HEK293 (cell line): ENCODE data around the gene PRR23C.

Source experiments
- CTCF ChIA-PET: fragments of 350-600 bp; formaldehyde crosslinking; extraction: SDS; loops from one replicate; lab custom pipeline; 2021; ENCODE audit warnings: antibody characterized with exemption; lab: Yijun Ruan, JAX
- POLR2A ChIA-PET: fragments of 300-600 bp; formaldehyde crosslinking; extraction: SDS; loops from one replicate; lab custom pipeline; 2020; ENCODE audit warnings: antibody characterized with exemption, inconsistent platforms; lab: Yijun Ruan, JAX
- H3K27ac ChIP-seq: fragments of 200-500 bp; sonication (Bioruptor generic); 2 replicates; pipeline ENCODE4 v1.5.1; 2014; ENCODE audit warnings: low read depth, low read length, control low read depth, inconsistent platforms; ENCODE audit errors: extremely low read depth
- H3K36me3 ChIP-seq, 2 experiments: fragments of 200-500 bp in 1 of 2; sonication (Bioruptor generic) in 1 of 2; 1 replicate in 1 of 2; 2 replicates in 1 of 2; pipeline ENCODE4 v1.5.1; 2014 to 2017; ENCODE audit warnings: inconsistent platforms in 2 of 2, low read length in 2 of 2; ENCODE audit not compliant: control insufficient read depth in 2 of 2, insufficient read depth in 1 of 2
- H3K4me1 ChIP-seq: fragments of 200-500 bp; sonication (Bioruptor generic); 2 replicates; pipeline ENCODE4 v1.5.1; 2014; ENCODE audit warnings: mild to moderate bottlenecking, low read length, inconsistent platforms; ENCODE audit not compliant: control insufficient read depth, insufficient read depth
- H3K4me3 ChIP-seq: 2 replicates; pipeline ENCODE4 v1.5.1; 2011; ENCODE audit warnings: low read depth, mild to moderate bottlenecking, control low read depth, low read length, moderate library complexity
- H3K9me3 ChIP-seq: fragments of 200-500 bp; sonication (Bioruptor generic); 2 replicates; pipeline ENCODE4 v1.5.1; 2014; ENCODE audit warnings: low read depth, low read length, inconsistent platforms; ENCODE audit not compliant: control insufficient read depth, insufficient read depth
- FEZF1 ChIP-seq: fragments of 450-650 bp; formaldehyde crosslinking; IDR thresholded peaks from 2 replicates; pipeline ENCODE4 v1.5.1; 2016; ENCODE audit warnings: missing biosample characterization, missing genetic modification characterization
- KLF8 ChIP-seq: fragments of 450-650 bp; formaldehyde crosslinking; IDR thresholded peaks from 2 replicates; pipeline ENCODE4 v1.5.1; 2016; ENCODE audit warnings: missing biosample characterization, missing genetic modification characterization
- OVOL3 ChIP-seq: fragments of 450-650 bp; formaldehyde crosslinking; IDR thresholded peaks from 2 replicates; pipeline ENCODE4 v1.5.1; 2016; ENCODE audit warnings: missing biosample characterization, missing genetic modification characterization
- SALL2 ChIP-seq: fragments of 450-650 bp; formaldehyde crosslinking; IDR thresholded peaks from 2 replicates; pipeline ENCODE4 v1.5.0; 2017; ENCODE audit warnings: missing biosample characterization, mild to moderate bottlenecking, missing genetic modification characterization, borderline replicate concordance
- YY2 ChIP-seq: fragments of 450-650 bp; formaldehyde crosslinking; IDR thresholded peaks from 2 replicates; pipeline ENCODE4 v1.5.1; 2016; ENCODE audit warnings: missing biosample characterization, missing genetic modification characterization
- ZBTB1 ChIP-seq: fragments of 450-650 bp; formaldehyde crosslinking; IDR thresholded peaks from 2 replicates; pipeline ENCODE4 v1.5.1; 2016; ENCODE audit warnings: missing biosample characterization, missing genetic modification characterization
- ZBTB21 ChIP-seq: fragments of 450-650 bp; formaldehyde crosslinking; IDR thresholded peaks from 2 replicates; pipeline ENCODE4 v1.5.1; 2017; ENCODE audit warnings: missing biosample characterization, missing genetic modification characterization
- ZFP37 ChIP-seq: fragments of 450-650 bp; formaldehyde crosslinking; IDR thresholded peaks from 2 replicates; pipeline ENCODE4 v1.5.1; 2016; ENCODE audit warnings: missing biosample characterization, missing genetic modification characterization
- ZNF114 ChIP-seq: fragments of 450-650 bp; formaldehyde crosslinking; IDR thresholded peaks from 2 replicates; pipeline ENCODE4 v1.5.0; 2017; ENCODE audit warnings: missing biosample characterization, missing genetic modification characterization
- ZNF16 ChIP-seq: fragments of 450-650 bp; formaldehyde crosslinking; IDR thresholded peaks from 2 replicates; pipeline ENCODE4 v1.5.1; 2016; ENCODE audit warnings: low read depth, missing biosample characterization, missing genetic modification characterization
- ZNF174 ChIP-seq: fragments of 450-650 bp; formaldehyde crosslinking; IDR thresholded peaks from 2 replicates; pipeline ENCODE4 v1.5.0; 2017; ENCODE audit warnings: missing biosample characterization, mild to moderate bottlenecking, missing genetic modification characterization
- ZNF239 ChIP-seq: fragments of 450-650 bp; formaldehyde crosslinking; IDR thresholded peaks from 2 replicates; pipeline ENCODE4 v1.5.1; 2016; ENCODE audit warnings: missing biosample characterization, missing genetic modification characterization
- ZNF274 ChIP-seq, 2 experiments: fragments of 200-500 bp in 1 of 2; fragments of 450-650 bp in 1 of 2; sonication (Bioruptor generic) in 1 of 2; formaldehyde crosslinking in 1 of 2; IDR thresholded peaks; 2 replicates each; pipeline versions ENCODE4 v1.5.1 to v1.6.1; 2014 to 2016; ENCODE audit warnings: borderline replicate concordance in 1 of 2, inconsistent platforms in 1 of 2, low read length in 1 of 2, missing biosample characterization in 1 of 2, missing genetic modification characterization in 1 of 2
- ZNF501 ChIP-seq: fragments of 450-650 bp; formaldehyde crosslinking; IDR thresholded peaks from 2 replicates; pipeline ENCODE4 v1.5.1; 2016; ENCODE audit warnings: missing biosample characterization, missing genetic modification characterization
- ZNF558 ChIP-seq: fragments of 450-650 bp; formaldehyde crosslinking; IDR thresholded peaks from 2 replicates; pipeline ENCODE4 v1.5.1; 2016; ENCODE audit warnings: missing biosample characterization, missing genetic modification characterization
- ZNF621 ChIP-seq: fragments of 450-650 bp; formaldehyde crosslinking; IDR thresholded peaks from 2 replicates; pipeline ENCODE4 v1.5.1; 2017; ENCODE audit warnings: missing biosample characterization, missing genetic modification characterization
- ZNF777 ChIP-seq: fragments of 450-650 bp; formaldehyde crosslinking; IDR thresholded peaks from 2 replicates; pipeline ENCODE4 v1.5.1; 2017; ENCODE audit warnings: missing biosample characterization, missing genetic modification characterization, borderline replicate concordance
- TF ChIP-seq, protein P1 (sequence below): fragments of 450-650 bp; formaldehyde crosslinking; IDR thresholded peaks from 2 replicates; pipeline ENCODE4 v1.5.1; 2016; ENCODE audit warnings: missing biosample characterization, missing genetic modification characterization
- TF ChIP-seq, protein P2 (sequence below): fragments of 450-650 bp; formaldehyde crosslinking; IDR thresholded peaks from 2 replicates; pipeline ENCODE4 v1.5.1; 2017; ENCODE audit warnings: missing biosample characterization, missing genetic modification characterization
- TF ChIP-seq, protein P3 (sequence below): fragments of 450-650 bp; formaldehyde crosslinking; IDR thresholded peaks from 2 replicates; pipeline ENCODE4 v1.5.1; 2016; ENCODE audit warnings: missing biosample characterization, missing genetic modification characterization
- TF ChIP-seq, protein P4 (sequence below): fragments of 450-650 bp; formaldehyde crosslinking; IDR thresholded peaks from 2 replicates; pipeline ENCODE4 v1.5.1; 2017; ENCODE audit warnings: missing biosample characterization, missing genetic modification characterization
- TF ChIP-seq, protein P5 (sequence below): fragments of 450-650 bp; formaldehyde crosslinking; IDR thresholded peaks from 2 replicates; pipeline ENCODE4 v1.5.1; 2017; ENCODE audit warnings: missing biosample characterization, missing genetic modification characterization

Gene PRR23C

DNA sequence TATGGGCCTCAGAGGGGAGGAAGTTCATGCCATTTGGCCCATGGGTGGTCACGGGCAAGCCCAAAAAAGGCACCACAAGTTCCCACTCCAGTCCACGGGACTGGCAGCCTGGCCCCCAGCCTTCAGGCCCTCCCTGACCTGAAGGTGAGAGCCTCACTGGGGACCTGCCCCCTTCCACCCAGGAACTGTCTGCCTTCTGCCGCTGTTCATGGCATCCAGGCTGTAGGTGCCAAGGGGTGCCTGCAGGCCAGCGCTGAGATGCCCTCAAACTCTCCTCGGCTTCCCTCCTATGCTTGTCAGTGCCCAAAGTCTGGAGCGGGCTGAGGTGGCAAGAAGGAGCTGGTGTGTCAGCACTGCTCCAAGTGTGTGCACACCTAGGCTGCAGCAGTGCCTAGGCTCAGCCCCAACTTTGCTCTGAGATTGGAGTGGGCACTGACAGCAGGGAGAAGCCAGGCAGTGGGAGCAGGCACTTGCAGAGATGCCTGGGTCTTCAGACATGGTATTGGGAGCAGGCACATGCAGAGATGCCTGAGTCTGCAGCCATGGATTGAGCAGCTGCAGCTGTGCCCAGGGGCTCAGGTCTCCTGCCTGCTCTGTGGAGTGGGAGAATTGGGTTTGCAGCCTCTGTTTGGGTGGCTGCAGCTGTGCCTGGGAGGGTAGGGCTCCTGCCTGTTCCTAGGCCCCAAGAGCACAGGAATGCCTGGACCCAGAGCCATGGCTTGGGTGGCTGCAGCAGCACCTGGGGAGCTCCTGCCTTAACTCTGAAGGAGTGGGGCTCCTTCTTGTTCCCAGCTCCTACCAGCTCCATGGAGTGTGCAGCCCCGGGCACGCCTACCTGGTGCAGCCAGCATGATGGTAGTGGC, 44.0 kb upstream of the PRR23C start (continued):
- TF ChIP-seq, protein P1, sequence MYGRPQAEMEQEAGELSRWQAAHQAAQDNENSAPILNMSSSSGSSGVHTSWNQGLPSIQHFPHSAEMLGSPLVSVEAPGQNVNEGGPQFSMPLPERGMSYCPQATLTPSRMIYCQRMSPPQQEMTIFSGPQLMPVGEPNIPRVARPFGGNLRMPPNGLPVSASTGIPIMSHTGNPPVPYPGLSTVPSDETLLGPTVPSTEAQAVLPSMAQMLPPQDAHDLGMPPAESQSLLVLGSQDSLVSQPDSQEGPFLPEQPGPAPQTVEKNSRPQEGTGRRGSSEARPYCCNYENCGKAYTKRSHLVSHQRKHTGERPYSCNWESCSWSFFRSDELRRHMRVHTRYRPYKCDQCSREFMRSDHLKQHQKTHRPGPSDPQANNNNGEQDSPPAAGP (tag by site-specific recombination), result no peak
- TF ChIP-seq KLF8, result no peak
- TF ChIP-seq, protein P2, sequence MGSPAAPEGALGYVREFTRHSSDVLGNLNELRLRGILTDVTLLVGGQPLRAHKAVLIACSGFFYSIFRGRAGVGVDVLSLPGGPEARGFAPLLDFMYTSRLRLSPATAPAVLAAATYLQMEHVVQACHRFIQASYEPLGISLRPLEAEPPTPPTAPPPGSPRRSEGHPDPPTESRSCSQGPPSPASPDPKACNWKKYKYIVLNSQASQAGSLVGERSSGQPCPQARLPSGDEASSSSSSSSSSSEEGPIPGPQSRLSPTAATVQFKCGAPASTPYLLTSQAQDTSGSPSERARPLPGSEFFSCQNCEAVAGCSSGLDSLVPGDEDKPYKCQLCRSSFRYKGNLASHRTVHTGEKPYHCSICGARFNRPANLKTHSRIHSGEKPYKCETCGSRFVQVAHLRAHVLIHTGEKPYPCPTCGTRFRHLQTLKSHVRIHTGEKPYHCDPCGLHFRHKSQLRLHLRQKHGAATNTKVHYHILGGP, result no peak
- no peak for TF ChIP-seq YY2 (tag by site-specific recombination)
- no peak for TF ChIP-seq ZNF558 (tag by site-specific recombination)
- TF ChIP-seq ZNF501 (tag by site-specific recombination), result no peak

DNA sequence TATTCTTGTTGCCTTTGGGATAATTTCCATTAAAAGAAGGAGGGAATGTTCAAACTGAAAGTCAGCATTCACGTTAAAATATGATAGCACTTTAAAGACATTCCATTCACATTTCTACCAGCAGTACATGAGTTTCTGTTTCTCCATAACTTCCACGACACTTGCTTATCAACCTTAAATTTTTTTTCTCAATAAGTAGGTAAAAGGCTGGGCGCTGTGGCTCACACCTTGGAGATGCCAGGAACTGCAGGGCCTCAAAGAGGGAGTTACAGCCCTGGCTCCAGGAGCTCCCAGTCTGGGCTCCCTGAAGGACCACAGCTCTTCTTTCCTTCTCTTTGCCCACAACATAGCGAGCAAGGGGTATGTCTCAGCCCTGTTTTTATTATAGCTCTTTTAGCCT, 42.9 kb upstream of the PRR23C start:
- POLR2A ChIA-PET, result interaction anchor here (0.5 kb wide), 1 partner anchor 80 kb away, joined by 3 read pairs; no protein-coding TSS in a partner anchor

More for the DNA sequence above, 42.9 kb upstream of the PRR23C start:
- Histone ChIP-seq H3K9me3 (no peaks in the 10 kb centered on the region), H3K4me1 (no peaks in the 10 kb centered on the region), H3K36me3 (no peaks in the 10 kb centered on the region), H3K4me3 (no peak overlapping the region), H3K27ac (no peak overlapping the region)
- CTCF ChIA-PET, result no interaction called here
- TF ChIP-seq ZNF174 (no peak), ZBTB1 (no peak), SALL2 (tag by site-specific recombination) (no peak), ZBTB21 (no peak), ZNF239 (tag by site-specific recombination) (no peak), ZNF274 (IDR thresholded peaks at IDR 0.05; ENCODE audit: low read length) (no peak), ZNF274 (tag by site-specific recombination; IDR thresholded peaks at IDR 0.05; ENCODE audit: borderline replicate concordance) (no peak), ZNF16 (tag by site-specific recombination) (no peak), ZNF777 (no peak), ZNF621 (tag by site-specific recombination) (no peak), OVOL3 (tag by site-specific recombination) (no peak), FEZF1 (no peak), ZFP37 (tag by site-specific recombination) (no peak), ZNF114 (tag by site-specific recombination) (no peak)
- TF ChIP-seq, protein P3, sequence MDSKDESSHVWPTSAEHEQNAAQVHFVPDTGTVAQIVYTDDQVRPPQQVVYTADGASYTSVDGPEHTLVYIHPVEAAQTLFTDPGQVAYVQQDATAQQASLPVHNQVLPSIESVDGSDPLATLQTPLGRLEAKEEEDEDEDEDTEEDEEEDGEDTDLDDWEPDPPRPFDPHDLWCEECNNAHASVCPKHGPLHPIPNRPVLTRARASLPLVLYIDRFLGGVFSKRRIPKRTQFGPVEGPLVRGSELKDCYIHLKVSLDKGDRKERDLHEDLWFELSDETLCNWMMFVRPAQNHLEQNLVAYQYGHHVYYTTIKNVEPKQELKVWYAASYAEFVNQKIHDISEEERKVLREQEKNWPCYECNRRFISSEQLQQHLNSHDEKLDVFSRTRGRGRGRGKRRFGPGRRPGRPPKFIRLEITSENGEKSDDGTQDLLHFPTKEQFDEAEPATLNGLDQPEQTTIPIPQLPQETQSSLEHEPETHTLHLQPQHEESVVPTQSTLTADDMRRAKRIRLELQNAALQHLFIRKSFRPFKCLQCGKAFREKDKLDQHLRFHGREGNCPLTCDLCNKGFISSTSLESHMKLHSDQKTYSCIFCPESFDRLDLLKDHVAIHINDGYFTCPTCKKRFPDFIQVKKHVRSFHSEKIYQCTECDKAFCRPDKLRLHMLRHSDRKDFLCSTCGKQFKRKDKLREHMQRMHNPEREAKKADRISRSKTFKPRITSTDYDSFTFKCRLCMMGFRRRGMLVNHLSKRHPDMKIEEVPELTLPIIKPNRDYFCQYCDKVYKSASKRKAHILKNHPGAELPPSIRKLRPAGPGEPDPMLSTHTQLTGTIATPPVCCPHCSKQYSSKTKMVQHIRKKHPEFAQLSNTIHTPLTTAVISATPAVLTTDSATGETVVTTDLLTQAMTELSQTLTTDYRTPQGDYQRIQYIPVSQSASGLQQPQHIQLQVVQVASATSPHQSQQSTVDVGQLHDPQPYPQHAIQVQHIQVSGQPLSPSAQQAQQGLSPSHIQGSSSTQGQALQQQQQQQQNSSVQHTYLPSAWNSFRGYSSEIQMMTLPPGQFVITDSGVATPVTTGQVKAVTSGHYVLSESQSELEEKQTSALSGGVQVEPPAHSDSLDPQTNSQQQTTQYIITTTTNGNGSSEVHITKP (tag by site-specific recombination), result no peak
- TF ChIP-seq, protein P4, sequence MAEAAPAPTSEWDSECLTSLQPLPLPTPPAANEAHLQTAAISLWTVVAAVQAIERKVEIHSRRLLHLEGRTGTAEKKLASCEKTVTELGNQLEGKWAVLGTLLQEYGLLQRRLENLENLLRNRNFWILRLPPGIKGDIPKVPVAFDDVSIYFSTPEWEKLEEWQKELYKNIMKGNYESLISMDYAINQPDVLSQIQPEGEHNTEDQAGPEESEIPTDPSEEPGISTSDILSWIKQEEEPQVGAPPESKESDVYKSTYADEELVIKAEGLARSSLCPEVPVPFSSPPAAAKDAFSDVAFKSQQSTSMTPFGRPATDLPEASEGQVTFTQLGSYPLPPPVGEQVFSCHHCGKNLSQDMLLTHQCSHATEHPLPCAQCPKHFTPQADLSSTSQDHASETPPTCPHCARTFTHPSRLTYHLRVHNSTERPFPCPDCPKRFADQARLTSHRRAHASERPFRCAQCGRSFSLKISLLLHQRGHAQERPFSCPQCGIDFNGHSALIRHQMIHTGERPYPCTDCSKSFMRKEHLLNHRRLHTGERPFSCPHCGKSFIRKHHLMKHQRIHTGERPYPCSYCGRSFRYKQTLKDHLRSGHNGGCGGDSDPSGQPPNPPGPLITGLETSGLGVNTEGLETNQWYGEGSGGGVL (tag by site-specific recombination), result no peak
- TF ChIP-seq, protein P5, sequence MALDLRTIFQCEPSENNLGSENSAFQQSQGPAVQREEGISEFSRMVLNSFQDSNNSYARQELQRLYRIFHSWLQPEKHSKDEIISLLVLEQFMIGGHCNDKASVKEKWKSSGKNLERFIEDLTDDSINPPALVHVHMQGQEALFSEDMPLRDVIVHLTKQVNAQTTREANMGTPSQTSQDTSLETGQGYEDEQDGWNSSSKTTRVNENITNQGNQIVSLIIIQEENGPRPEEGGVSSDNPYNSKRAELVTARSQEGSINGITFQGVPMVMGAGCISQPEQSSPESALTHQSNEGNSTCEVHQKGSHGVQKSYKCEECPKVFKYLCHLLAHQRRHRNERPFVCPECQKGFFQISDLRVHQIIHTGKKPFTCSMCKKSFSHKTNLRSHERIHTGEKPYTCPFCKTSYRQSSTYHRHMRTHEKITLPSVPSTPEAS, result no peak
